WI38 (cell line): ENCODE measurements around the gene MSH2.
"Not testable (repeated sequence)": the region's sequence is repeated elsewhere in the genome, so short reads cannot be mapped to it uniquely, and the experiment has no call there.

Experiments
- H3K4me3 ChIP-seq: 2 replicates; pipeline ENCODE4 v1.5.1; 2011; ENCODE audit warnings: low read depth, mild to moderate bottlenecking, control low read depth, low read length
- TF ChIP-seq, protein P1 (sequence below): IDR thresholded peaks from 2 replicates; pipeline ENCODE4 v1.5.1; 2012; ENCODE audit warnings: low read depth, mild to moderate bottlenecking, control low read depth, low read length

MSH2 gene

DNA sequence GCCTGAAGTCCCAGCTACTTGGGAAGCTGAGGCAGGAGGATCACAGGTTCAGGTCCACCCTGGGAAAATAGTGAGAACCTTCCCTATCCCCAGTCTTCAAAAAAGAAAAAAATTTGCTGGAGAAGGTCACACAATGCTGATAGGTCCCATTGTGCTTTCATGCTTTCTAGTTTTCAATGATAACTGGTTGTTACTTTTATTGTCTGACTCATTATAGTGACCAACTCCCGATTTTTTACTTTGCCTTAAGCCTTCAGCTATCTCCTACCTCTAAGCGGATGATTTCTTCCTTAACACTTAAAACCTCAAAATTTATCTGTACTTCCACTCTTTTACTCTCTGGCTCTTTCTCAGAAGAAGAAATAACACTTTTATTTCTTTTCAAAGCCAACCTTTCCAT, 17.3 kb downstream of the MSH2 start:
- H3K4me3 ChIP-seq: no peak overlapping the region
- TF ChIP-seq, protein P1, sequence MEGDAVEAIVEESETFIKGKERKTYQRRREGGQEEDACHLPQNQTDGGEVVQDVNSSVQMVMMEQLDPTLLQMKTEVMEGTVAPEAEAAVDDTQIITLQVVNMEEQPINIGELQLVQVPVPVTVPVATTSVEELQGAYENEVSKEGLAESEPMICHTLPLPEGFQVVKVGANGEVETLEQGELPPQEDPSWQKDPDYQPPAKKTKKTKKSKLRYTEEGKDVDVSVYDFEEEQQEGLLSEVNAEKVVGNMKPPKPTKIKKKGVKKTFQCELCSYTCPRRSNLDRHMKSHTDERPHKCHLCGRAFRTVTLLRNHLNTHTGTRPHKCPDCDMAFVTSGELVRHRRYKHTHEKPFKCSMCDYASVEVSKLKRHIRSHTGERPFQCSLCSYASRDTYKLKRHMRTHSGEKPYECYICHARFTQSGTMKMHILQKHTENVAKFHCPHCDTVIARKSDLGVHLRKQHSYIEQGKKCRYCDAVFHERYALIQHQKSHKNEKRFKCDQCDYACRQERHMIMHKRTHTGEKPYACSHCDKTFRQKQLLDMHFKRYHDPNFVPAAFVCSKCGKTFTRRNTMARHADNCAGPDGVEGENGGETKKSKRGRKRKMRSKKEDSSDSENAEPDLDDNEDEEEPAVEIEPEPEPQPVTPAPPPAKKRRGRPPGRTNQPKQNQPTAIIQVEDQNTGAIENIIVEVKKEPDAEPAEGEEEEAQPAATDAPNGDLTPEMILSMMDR: no peak

DNA sequence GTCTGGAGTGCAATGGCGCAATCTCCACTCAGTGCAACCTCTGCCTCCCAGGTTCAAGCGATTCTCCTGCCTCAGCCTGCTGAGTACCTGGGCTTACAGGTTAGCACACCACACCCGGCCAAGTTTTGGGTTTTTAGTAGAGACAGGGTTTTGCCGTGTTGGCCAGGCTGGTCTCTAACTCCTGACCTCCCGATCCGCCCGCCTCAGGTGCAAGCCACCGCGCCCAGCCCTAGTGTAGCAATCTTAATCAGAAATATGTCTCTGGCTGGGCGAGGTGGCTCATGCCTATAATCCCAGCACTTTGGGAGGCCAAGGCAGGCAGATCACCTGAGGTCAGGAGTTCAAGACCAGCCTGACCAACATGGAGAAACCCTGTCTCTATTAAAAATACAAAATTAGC, 17.7 kb downstream of the MSH2 start:
- H3K4me3 ChIP-seq: not testable (repeated sequence)

DNA sequence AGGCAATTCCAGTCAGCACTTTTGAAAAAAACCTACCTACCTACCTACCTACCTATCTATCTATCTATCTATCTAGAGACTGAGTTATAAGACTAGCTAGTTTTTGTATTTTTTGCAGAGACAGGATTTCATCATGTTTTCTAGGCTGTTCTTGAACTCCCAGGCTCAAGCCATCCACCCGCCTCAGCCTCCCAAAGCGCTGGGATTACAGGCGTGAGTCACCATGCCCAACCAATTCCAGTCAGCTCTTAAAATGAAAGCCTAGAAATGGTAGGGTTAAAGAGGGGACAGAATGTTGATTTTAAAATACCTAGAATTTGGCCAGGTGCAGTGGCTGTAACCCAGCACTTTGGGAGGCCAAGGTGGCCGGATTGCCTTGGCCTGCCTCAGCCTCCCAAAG, 19.1 kb downstream of the MSH2 start:
- TF ChIP-seq, protein P1: no peak
- no peak overlapping the region for H3K4me3 ChIP-seq

DNA sequence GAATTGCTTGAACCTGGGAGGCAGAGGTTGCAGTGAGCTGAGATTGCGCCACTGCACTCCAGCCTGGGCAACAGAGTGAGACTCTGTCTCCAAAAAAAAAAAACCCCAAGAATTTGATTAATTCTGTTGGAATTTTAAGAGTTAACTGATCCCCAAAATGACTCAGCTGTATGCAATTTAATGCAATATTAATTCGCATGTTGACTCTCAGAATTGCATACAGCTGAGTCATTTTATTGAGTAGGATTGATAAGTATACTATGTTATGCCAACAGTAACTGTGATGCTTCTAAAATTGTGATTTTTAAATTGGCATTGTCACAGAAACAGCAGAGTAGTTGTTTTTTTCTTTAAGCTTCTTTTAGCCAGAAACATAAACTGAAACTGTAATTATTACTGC, 19.6 kb downstream of the MSH2 start:
- TF ChIP-seq, protein P1: no peak
- H3K4me3 ChIP-seq: no peak overlapping the region

DNA sequence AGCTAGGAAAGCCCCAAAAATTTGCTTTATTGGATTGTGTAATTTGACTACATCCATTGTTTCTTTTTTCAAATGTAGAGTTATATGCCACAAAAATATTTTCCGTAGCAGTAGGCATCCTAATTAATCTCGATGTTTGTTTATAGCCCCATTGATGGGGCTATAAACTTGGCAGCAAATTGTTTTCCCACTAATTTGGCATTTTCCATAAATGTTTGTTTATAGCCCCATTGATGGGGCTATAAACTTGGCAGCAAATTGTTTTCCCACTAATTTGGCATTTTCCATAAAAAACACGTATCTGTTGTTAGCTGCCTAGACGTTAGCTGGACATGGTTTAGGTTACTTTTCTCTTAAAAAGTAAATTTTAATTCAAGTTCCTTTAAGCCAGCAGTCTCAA, 23.8 kb downstream of the MSH2 start:
- TF ChIP-seq, protein P1: no peak
- no peak overlapping the region for H3K4me3 ChIP-seq

DNA sequence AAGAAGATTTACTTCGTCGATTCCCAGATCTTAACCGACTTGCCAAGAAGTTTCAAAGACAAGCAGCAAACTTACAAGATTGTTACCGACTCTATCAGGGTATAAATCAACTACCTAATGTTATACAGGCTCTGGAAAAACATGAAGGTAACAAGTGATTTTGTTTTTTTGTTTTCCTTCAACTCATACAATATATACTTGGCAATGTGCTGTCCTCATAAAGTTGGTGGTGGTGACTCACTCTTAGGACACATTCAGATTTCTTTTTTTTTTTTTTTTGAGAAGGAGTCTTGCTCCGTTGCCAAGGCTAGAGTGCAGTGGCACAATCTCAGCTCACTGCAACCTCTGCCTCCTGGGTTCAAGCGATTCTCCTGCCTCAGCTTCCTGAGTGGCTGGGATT, 26.8 kb downstream of the MSH2 start:
- TF ChIP-seq, protein P1: no peak
- no peak overlapping the region for H3K4me3 ChIP-seq

DNA sequence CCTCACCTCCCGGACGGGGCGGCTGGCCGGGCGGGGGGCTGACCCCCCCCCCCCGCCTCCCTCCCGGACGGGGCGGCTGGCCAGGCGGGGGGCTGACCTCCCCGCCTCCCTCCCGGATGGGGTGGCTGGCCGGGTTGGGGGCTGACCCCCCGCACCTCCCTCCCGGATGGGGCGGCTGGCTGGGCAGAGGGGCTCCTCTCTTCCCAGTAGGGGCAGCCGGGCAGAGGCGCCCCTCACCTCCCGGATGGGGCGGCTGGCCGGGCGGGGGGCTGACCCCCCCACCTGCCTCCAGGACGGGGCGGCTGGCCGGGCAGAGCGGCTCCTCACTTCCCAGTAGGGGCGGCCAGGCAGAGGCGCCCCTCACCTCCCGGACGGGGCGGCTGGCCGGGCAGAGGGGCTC, 30.1 kb downstream of the MSH2 start:
- H3K4me3 ChIP-seq: not testable (repeated sequence)

DNA sequence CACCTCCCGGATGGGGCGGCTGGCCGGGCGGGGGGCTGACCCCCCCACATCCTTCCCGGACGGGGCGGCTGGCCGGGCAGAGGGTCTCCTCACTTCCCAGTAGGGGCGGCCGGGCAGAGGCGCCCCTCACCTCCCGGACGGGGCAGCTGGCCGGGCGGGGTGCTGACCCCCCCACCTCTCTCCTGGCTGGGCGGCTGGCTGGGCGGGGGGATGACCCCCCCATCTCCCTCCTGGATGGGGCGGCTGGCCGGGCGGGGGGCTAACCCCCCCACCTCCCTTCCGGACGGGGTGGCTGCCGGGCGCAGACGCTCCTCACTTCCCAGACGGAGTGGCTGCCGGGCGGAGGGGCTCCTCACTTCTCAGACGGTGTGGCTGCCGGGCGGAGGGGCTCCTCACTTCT, 30.5 kb downstream of the MSH2 start:
- H3K4me3 ChIP-seq: not testable (repeated sequence)

DNA sequence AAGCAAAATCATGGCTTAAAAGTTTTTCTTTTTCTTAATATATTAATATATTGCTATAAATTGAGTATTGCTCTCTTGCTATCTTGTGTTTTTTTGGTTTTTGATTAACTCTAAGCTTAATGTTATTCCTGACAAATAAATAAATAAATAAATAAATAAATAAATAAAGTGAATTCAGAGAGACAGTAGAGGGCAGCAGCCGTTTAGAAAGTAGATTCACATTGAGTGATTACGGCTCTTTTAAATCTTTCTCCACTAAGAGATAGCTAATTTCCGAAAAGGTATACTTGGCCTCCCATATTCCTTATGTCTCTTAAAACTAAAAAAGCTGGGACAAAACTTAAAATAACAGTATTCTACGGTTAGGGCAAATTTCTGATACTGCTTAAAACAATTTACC, 34.3 kb downstream of the MSH2 start:
- H3K4me3 ChIP-seq: no peak overlapping the region

More for the DNA sequence above, 34.3 kb downstream of the MSH2 start:
- TF ChIP-seq, protein P1: no peak
